Spleen (tissue), 7 donors: ENCODE data around the gene TAOK2.
"Not testable (repeated sequence)": the region's sequence is repeated elsewhere in the genome, so short reads cannot be mapped to it uniquely, and the experiment has no call there.

Source experiments
- POLR2A ChIP-seq, 3 donors: fragments of 450-650 bp; IDR thresholded peaks; one replicate each; pipeline ENCODE4 v1.5.1; 2017; ENCODE audit warnings: antibody characterized with exemption in 3 of 3, mild to moderate bottlenecking in 1 of 3
- POLR2AphosphoS5 ChIP-seq, 3 donors: sonication (generic); formaldehyde crosslinking; IDR thresholded peaks; one replicate each; pipeline ENCODE4 v1.5.1; 2017; ENCODE audit warnings: antibody characterized with exemption in 3 of 3
- TF ChIP-seq, protein P1 (sequence below), 11 experiments: fragments of 200-600 bp in 7 of 11; fragments of 450-650 bp in 4 of 11; sonication (generic) in 4 of 11; IDR thresholded peaks in 8 of 11; conservative IDR thresholded peaks in 3 of 11; 1 replicate in 7 of 11; 2 replicates in 4 of 11; pipeline versions ENCODE4 v1.4.0 to v1.8.0; 2016 to 2021; ENCODE audit warnings: antibody characterized with exemption in 11 of 11, inconsistent platforms in 4 of 11, mild to moderate bottlenecking in 1 of 11
- donor health status: DM: no; HTN: no; CAD: no; lungs with moderate emphysema.
- donor health status: DM: no; HTN: no; CAD: no.
- donor health status: DM: no; HTN: no; CAD: no.

DNA sequence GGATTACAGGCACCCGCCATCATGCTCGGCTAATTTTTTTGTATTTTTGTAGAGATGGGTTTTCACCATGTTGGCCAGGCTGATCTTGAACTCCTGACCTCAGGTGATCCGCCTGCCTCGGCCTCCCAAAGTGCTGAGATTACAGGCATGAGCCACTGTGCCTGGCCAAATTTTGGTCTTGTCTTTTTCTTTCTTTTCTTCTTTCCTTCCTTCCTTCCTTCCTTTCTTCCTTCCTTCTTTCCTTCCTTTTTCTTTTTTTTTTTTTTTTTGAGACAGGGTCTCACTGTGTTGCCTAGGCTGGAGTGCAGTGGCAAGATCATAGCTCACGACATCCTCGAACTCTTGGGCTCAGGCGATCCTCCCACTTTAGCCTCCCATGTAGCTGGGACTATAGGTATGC lies 41.8 kb downstream of the TAOK2 start:
- TF ChIP-seq, protein P1, sequence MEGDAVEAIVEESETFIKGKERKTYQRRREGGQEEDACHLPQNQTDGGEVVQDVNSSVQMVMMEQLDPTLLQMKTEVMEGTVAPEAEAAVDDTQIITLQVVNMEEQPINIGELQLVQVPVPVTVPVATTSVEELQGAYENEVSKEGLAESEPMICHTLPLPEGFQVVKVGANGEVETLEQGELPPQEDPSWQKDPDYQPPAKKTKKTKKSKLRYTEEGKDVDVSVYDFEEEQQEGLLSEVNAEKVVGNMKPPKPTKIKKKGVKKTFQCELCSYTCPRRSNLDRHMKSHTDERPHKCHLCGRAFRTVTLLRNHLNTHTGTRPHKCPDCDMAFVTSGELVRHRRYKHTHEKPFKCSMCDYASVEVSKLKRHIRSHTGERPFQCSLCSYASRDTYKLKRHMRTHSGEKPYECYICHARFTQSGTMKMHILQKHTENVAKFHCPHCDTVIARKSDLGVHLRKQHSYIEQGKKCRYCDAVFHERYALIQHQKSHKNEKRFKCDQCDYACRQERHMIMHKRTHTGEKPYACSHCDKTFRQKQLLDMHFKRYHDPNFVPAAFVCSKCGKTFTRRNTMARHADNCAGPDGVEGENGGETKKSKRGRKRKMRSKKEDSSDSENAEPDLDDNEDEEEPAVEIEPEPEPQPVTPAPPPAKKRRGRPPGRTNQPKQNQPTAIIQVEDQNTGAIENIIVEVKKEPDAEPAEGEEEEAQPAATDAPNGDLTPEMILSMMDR (IDR thresholded peaks at IDR 0.05 in 8 of 11, conservative IDR thresholded peaks at IDR 0.05 in 3 of 11), result not testable (repeated sequence)
- TF ChIP-seq POLR2A, POLR2AphosphoS5 (IDR thresholded peaks at IDR 0.05): not testable (repeated sequence)
